Measurements from ENCODE around the gene ATP2A3.

The ATP2A3 gene

GRCh38 chr17:3912827-3913226 is 51.4 kb downstream of the ATP2A3 start:
- FAIRE-seq, result no peak
- no peak for DNase-seq (ENCODE audit: low spot score)

- DNase-seq (ENCODE audit: low spot score) (no peak), FAIRE-seq (no peak)
Measured at GRCh38 chr17:3911271-3912053, 52.8 kb downstream of the ATP2A3 start.

- no peak for DNase-seq (ENCODE audit: low spot score)
- no peak for FAIRE-seq
Measured at GRCh38 chr17:3910420-3911270, 53.6 kb downstream of the ATP2A3 start.

GRCh38 chr17:3909257-3909656 is 55.0 kb downstream of the ATP2A3 start:
- FAIRE-seq (no peak), DNase-seq (ENCODE audit: low spot score) (no peak)

GRCh38 chr17:3907483-3908216 is 56.6 kb downstream of the ATP2A3 start:
- FAIRE-seq, result no peak
- no peak for DNase-seq (ENCODE audit: low spot score)

GRCh38 chr17:3906881-3907280 is 57.4 kb downstream of the ATP2A3 start:
- DNase-seq (ENCODE audit: low spot score) (no peak), FAIRE-seq (no peak)

GRCh38 chr17:3905017-3905520 is 59.2 kb downstream of the ATP2A3 start:
- no peak for DNase-seq (ENCODE audit: low spot score)
- FAIRE-seq, result no peak

- FAIRE-seq (no peak), DNase-seq (ENCODE audit: low spot score) (no peak)
Measured at GRCh38 chr17:3904501-3904900, 59.7 kb downstream of the ATP2A3 start.

GRCh38 chr17:3903881-3904290 is 60.4 kb downstream of the ATP2A3 start:
- DNase-seq (ENCODE audit: low spot score) (no peak), FAIRE-seq (no peak)

GRCh38 chr17:3903051-3903825 is 61.0 kb downstream of the ATP2A3 start:
- no peak for FAIRE-seq
- no peak for DNase-seq (ENCODE audit: low spot score)

- FAIRE-seq, result no peak
- DNase-seq (ENCODE audit: low spot score), result no peak
Measured at GRCh38 chr17:3900646-3901045, 63.6 kb downstream of the ATP2A3 start.

GRCh38 chr17:3897731-3898130 is 66.5 kb downstream of the ATP2A3 start:
- FAIRE-seq, result no peak
- DNase-seq (ENCODE audit: low spot score), result no peak

- no peak for FAIRE-seq
- no peak for DNase-seq (ENCODE audit: low spot score)
Measured at GRCh38 chr17:3896968-3897235, 67.3 kb downstream of the ATP2A3 start.

GRCh38 chr17:3896108-3896967 is 67.9 kb downstream of the ATP2A3 start:
- DNase-seq (ENCODE audit: low spot score) (no peak), FAIRE-seq (no peak)

GRCh38 chr17:3895354-3895753 is 68.9 kb downstream of the ATP2A3 start:
- DNase-seq (ENCODE audit: low spot score) (no peak), FAIRE-seq (no peak)

- DNase-seq (ENCODE audit: low spot score), result no peak
- FAIRE-seq, result no peak
Measured at GRCh38 chr17:3894911-3895343, 69.3 kb downstream of the ATP2A3 start.

- FAIRE-seq (no peak), DNase-seq (ENCODE audit: low spot score) (no peak)
Measured at GRCh38 chr17:3894188-3894587, 70.0 kb downstream of the ATP2A3 start.

GRCh38 chr17:3893720-3894116 is 70.5 kb downstream of the ATP2A3 start:
- FAIRE-seq, result no peak
- DNase-seq (ENCODE audit: low spot score), result no peak

- peak; percentile 95 for DNase-seq (ENCODE audit: low spot score)
Measured at GRCh38 chr17:3893003-3893719, 71.1 kb downstream of the ATP2A3 start, which contains the start of gene CAMKK1. CAMKK1 (minus strand) TSS chr17:3893053; CDS start chr17:3885687, 7,366 bp downstream.

More at GRCh38 chr17:3893003-3893719, 71.1 kb downstream of the ATP2A3 start, which contains the start of gene CAMKK1:
- FAIRE-seq, result no peak
